WERI-Rb-1 (cell line): ENCODE data around the gene IL13.

Experiments
- DNase-seq: peaks from one replicate; pipeline ENCODE4 v3.0.0-alpha.2; 2020
- H3K27ac ChIP-seq: fragments of 250-450 bp; sonication (Bioruptor Pico); 2 replicates; pipeline ENCODE4 v1.5.1; 2020; ENCODE audit warnings: mild to moderate bottlenecking, moderate library complexity
- H3K27me3 ChIP-seq: fragments of 250-450 bp; sonication (Bioruptor Pico); 2 replicates; pipeline ENCODE4 v1.5.1; 2021; ENCODE audit warnings: mild to moderate bottlenecking, low read depth, moderate library complexity; ENCODE audit not compliant: insufficient read depth, severe bottlenecking
- H3K36me3 ChIP-seq: fragments of 250-450 bp; sonication (Bioruptor Pico); 2 replicates; pipeline ENCODE4 v1.5.1; 2020; ENCODE audit warnings: mild to moderate bottlenecking, moderate library complexity
- H3K4me3 ChIP-seq: 2 replicates; pipeline ENCODE4 v1.5.1; 2011; ENCODE audit warnings: low read depth, mild to moderate bottlenecking, control low read depth, low read length
- H3K9me3 ChIP-seq: fragments of 250-450 bp; sonication (Bioruptor Pico); 2 replicates; pipeline ENCODE4 v1.5.1; 2021; ENCODE audit warnings: mild to moderate bottlenecking, moderate library complexity; ENCODE audit not compliant: severe bottlenecking
- CTCF ChIP-seq: IDR thresholded peaks from 2 replicates; pipeline ENCODE4 v1.5.1; 2011; ENCODE audit warnings: low read depth, mild to moderate bottlenecking, control low read depth, inconsistent platforms, low read length

IL13 gene

GRCh38 chr5:132648355-132648754 is 9.6 kb upstream of the IL13 start:
- H3K36me3 ChIP-seq: no peaks in the 10 kb centered on the region
- H3K27ac ChIP-seq: no peak overlapping the region
- H3K4me3 ChIP-seq: no peak overlapping the region
- H3K9me3 ChIP-seq: no peaks in the 10 kb centered on the region
- DNase-seq: no peak
- no peaks in the 10 kb centered on the region for H3K27me3 ChIP-seq
- no peak for TF ChIP-seq CTCF

DNA sequence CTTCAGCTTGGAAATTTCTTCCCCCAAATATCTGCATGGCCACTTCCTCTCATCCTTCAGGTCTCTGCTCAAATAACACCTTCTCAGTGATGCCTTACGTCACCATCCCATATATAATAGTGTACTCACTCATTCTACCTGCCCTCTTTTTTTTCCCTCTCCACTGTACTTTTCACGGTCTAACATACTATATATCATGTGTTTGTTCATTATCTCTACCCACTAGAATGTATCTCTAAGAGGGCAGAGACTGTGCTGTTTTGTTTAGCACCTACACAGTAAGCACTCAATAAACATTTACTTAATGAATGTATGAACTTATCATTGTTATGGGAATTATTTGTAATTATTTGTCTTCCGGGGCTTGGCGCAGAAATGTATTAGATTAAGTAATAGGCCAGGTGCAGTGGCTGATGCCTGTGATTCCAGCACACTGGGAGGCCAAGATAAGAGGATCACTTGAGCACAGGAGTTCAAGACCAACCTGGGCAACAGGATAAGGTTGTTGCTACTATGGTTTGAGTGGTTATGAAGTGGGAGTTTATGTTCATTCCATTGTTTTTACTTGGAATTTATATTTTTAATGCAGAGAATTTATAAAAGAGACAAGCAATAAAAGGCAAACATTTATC is 6.0 kb upstream of the IL13 start:
- DNase-seq: no peak
- H3K4me3 ChIP-seq: no peak overlapping the region
- H3K36me3 ChIP-seq: no peaks in the 10 kb centered on the region
- H3K27me3 ChIP-seq: no peaks in the 10 kb centered on the region
- no peak for TF ChIP-seq CTCF
- no peaks in the 10 kb centered on the region for H3K9me3 ChIP-seq
- no peak overlapping the region for H3K27ac ChIP-seq

DNA sequence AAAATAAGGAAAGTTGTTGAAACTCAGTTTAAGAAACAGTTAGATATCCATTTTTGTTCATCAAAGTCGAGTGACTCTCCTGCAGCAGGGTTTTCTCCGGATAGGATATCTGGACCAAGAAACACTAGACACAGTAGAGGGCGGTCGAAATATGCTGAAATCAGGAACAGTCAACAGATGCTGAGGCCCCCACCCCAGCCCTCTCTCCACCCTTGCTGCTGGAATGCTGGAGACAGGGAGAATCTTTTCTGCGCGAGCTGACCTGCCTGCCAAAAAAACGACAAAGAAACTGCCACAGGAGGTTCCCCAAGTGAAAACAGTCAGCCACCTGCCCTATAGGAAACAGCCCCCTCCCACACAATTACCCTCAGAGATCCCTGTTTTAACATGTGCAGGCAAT is 4.3 kb upstream of the IL13 start:
- Histone ChIP-seq H3K4me3 (no peak overlapping the region), H3K27ac (no peak overlapping the region), H3K27me3 (no peaks in the 10 kb centered on the region), H3K9me3 (no peaks in the 10 kb centered on the region), H3K36me3 (no peaks in the 10 kb centered on the region)
- no peak for DNase-seq
- TF ChIP-seq CTCF: no peak

DNA sequence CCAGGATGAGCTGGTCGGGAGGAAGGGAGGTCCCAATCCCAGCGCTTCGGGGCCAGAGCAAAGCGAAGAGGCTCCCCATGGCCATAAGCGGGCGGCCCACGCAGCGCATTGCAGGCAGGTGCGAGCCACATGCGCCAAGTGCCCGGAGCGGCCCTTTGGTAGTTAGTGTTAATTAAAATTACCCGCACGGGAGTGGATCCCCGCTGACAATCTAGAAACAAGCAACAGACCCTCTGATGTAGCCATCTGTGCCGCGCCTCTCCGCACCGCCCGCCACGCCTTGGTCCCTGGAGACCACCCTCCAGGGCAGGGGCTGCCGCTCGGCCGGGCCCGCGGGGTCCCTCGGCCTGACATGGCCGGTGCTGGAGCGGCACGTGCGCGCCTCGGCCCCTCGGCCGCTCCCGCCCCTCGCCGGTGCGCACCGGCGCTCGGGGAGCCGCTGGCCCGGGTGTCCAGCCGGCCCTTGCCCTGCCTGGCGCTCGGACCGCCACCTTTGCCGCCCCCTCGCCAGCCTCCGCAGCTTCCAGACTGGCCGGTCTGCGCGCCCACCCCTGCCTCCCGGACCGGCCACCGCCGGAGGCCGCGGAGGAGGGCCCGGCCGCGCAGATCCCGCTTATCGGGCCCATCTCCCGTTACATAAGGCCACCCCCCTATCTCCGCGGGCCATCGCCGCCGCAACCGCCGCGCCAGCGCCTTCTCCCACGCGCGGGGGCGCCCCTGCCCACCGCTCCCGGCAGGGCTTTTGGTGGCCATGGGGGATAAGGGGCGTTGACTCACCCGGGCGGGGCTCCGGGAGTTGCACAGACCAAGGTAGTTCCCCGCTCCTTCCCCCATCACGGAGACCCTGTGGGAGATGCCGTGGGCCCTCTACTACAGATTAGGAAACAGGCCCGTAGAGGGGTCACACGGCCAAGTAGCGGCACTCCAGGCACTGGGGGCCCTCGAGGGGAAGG is 1.9 kb upstream of the IL13 start:
- Histone ChIP-seq H3K27me3 (no peaks in the 10 kb centered on the region), H3K27ac (no peak overlapping the region), H3K9me3 (no peaks in the 10 kb centered on the region), H3K4me3 (peak overlapping the region; percentile 27), H3K36me3 (no peaks in the 10 kb centered on the region)
- peak; percentile 30 for DNase-seq
- TF ChIP-seq CTCF: 0 out of 2 replicates have a peak, but pooled peaks have one; percentile 12

- TF ChIP-seq CTCF: no peak
- H3K36me3 ChIP-seq: no peaks in the 10 kb centered on the region
- no peak for DNase-seq
- H3K9me3 ChIP-seq: no peaks in the 10 kb centered on the region
- H3K27me3 ChIP-seq: no peaks in the 10 kb centered on the region
- H3K4me3 ChIP-seq: no peak overlapping the region
- no peak overlapping the region for H3K27ac ChIP-seq
Measured at GRCh38 chr5:132656774-132657355, 1.1 kb upstream of the IL13 start.
